Stimulated activated CD4-positive, alpha-beta T cell treated with anti-CD3 and anti-CD28 coated beads, TNF-alpha, amount 100 ng/mL, for 48 hours (primary cell): ENCODE measurements around the gene PRKN.

Source experiments
- DNase-seq, 3 donors: peaks; one replicate each; pipeline ENCODE4 v3.0.0-alpha.2; 2020; ENCODE audit warnings: low read depth in 3 of 3

PRKN gene

GRCh38 chr6:161493576-161494118 lies 1233.9 kb downstream of the PRKN start:
- DNase-seq = no peak

- DNase-seq = no peak
Observed at GRCh38 chr6:161489626-161490306, 1237.8 kb downstream of the PRKN start.

DNA sequence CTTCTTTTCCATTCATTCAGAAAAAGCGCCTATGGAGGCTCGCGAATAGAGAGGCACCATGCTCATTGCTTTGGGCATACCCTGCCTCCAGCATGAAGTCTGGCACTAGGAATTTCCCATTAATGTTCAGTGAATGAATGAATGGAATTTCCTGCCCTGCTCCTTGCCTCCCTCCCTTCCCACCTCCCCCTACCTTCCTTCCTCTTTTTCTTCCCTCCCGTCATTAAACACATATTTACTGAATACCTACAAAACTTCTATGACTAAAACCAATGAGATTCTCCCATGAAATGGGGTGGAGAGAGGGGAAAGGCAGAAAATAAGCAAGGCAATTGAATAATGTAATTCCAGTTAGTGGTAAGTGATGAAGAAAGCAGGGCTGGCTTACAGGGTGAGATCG lies 1239.9 kb downstream of the PRKN start:
- no peak for DNase-seq

GRCh38 chr6:161487217-161487531 lies 1240.4 kb downstream of the PRKN start:
- DNase-seq = no peak

- DNase-seq = no peak
Observed at GRCh38 chr6:161486361-161487216, 1241.0 kb downstream of the PRKN start.

- no peak for DNase-seq
Observed at GRCh38 chr6:161482517-161482858, 1245.1 kb downstream of the PRKN start.

- DNase-seq = no peak
Observed at GRCh38 chr6:161481786-161482516, 1245.6 kb downstream of the PRKN start.

DNA sequence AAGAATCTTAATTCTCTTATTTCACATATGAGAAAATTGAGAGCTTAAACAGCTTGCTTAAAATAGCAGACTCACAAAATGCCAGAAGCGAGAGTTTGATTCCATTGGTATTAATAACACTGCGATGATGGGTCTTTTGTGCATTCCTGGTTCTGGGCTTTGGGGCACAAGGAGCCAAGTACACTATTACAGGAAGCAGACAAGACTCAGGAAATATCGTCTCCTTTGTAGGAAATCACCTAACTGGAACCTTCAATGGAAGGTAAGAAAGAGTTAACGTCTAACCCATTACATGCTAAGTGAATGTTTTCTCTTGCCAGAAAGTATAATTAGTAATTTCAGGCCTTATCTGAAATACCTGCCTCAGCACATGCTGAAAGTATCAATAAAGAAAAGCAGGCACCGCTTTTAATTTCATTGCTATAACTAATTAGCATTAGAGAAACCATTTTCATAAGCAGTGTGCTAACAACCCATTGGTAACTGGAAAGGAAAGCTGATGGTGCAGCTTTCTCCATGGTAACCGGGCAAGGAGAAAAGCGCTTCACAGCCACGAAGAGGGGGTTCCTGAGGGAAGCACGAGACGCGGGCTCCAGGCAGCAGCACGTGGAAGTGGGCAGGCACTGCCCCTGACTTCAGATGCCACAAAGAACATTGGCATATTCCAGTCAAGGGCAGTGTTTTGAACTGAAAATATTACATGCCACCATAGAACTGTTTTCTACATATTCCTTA lies 1247.0 kb downstream of the PRKN start:
- DNase-seq = no peak

DNA sequence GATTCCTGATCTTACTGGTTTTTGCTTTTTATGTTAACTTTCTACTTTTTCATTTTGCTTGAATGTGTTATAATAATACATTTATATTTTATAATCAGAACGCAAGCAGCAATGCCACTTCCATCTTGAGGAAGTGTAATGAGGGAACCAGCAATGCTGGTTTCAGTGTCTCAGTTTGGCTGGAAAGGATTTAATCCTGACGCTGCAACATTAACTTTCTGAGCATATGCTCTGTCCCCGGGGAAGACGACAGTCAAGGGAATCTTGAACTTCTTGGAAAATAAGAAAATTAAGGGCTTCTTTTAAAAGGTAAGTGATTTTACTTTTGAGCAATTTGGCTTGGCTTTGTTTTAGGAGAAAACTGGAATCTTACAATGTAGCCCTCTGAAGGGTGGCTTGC lies 1248.2 kb downstream of the PRKN start:
- DNase-seq = no peak

- DNase-seq = no peak
Observed at GRCh38 chr6:161477876-161478425, 1249.6 kb downstream of the PRKN start.

- no peak for DNase-seq
Observed at GRCh38 chr6:161476711-161477110, 1250.9 kb downstream of the PRKN start.

DNA sequence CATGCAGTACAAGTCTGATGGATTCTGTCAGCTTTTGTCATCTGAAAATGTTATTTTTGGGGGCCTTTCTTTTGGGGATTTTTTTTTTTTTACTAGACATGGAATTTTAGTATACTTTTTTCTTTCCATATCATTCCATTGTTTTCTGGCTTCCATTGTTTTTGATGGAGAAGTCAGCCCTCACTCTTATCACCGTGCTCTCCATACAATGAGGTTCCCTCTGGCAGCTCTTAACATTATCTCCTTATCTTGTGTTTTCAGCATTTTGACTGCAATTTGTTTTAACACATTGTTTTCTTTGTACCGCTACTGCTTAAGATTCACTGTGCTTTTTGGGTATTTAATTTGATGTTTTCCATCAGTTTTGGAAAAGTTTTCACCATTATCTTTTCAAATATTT lies 1262.2 kb downstream of the PRKN start:
- no peak for DNase-seq

DNA sequence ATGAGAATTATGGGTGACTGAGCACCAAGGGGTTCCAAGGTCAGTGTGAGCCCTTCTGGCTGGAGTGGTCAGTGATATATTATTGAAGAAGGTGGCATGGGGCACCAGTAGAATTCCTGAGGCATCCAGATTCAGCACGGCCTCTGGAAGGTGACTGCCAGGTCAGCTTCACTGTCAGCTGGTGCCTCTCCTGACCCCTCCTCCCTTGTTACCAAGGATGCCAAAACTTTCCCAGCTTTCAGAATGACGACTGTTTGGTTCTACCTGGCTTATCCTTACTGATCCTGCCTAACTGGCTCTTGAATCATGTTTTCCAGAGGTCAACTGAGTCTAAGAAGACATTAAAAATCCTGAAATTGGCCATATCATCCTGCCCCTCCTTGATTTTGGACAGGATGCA lies 1264.5 kb downstream of the PRKN start:
- no peak for DNase-seq

DNA sequence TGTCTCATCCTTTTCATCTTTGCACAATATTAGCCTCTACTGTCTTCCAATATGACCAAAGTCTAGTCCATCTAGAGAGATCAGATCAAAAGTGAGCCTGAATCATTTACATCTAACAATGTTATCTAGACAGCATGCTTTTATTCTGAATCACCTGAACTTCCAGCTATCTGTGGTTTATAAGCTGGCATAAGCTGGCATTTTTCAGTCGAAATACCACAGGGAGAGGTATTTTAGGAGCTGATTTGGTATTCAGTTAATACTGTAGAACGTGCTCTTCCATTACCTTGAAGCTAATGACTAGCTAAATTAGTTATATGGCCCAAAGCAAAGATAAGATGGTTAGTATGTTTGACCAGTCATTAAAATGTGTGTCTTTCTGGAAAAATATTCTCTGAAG lies 1265.4 kb downstream of the PRKN start:
- DNase-seq = no peak

DNA sequence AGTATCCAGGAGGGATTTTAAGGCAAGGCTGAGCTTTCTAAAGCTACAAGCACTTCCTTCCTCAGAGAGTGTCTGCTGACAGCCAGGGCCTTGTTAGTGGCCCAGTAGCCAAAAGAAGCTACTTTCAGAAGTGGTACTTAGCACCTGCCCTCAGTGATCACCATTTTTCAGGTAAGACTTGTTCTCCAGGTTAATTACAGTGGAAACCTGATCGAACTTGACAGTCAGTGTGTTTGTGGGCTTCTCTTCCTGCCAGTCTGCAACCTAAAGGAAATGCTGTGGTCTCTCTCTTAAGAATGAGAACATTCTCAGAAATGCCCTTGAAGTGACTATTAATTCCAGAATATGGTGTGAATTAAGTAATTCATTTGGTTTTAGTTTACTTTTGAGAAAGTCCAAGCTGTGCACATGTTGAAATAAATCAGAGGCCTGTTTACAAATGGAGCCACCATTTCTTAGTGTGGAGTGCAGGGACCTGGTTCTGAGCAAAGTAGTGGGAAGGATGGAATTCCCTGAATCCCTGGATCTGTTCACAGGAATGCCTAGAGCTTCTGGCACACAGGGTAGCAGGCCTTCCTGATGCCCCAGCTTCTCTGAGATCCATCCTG lies 1268.5 kb downstream of the PRKN start:
- DNase-seq = no peak

DNA sequence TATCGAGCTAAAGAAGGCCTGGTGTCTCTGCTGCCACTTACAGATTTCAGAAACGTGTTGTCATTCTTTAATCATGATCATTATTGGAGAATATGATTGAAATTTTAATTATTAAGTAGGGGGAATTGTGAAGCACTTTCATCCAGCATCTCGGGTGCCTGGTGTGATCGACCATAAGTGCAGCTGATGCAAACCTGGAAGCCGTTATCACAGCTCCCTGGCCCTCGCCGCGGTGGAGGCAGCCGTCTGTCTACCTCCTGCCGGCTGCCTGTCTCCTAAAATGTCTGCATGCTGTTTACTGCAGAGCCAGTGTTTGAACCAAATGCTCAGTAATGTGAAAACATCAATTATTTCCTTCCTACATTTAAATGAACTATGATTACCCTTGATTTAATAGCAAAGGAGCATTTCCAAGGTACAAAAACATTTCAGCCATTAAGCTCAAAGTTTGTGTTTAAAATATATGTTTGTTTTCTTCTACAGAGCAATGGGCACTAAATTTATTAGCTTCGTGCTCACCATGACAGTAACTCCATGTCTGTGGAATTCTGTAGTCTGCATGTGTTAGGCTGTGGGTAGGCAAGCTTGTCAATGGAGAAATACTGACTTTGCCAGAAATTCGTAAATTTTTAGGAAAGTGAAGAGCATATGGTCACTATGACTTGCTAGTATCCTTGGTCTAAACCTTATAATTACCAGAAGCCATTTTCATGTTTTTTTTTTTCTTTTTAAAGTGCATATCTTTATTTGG lies 1269.2 kb downstream of the PRKN start:
- no peak for DNase-seq

GRCh38 chr6:161455848-161456247 lies 1271.7 kb downstream of the PRKN start:
- no peak for DNase-seq

DNA sequence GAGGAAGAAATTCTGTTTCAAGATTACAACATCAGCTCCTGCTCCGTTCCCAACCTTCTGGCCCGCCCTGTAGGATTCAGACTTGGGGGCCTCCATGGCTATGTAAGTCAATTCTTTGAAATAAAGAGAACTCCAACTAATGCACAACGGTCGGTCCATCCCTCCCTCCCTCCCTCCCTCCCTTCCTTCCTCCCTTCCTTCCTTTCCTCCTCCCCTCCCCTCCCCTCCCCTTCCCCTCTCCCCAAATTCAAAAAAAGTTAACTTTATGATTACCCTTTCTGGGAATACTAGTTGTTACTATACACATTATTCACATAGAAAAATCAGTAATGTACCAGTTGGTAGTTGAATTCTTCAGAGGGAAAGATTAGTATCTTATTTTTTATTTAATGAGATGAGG lies 1274.0 kb downstream of the PRKN start:
- no peak for DNase-seq

- DNase-seq = no peak
Observed at GRCh38 chr6:161452241-161452640, 1275.3 kb downstream of the PRKN start.

GRCh38 chr6:161449521-161449920 lies 1278.0 kb downstream of the PRKN start:
- no peak for DNase-seq
